Liver (tissue), 3 donors: ENCODE data around the gene NUP214.

Experiments
- CTCF ChIP-seq: fragments of 150-350 bp; IDR thresholded peaks from 2 replicates; pipeline ENCODE4 v1.5.1; 2017; ENCODE audit warnings: improper control_type of control experiment, low read depth, low read length; ENCODE audit not compliant: missing input control
- EGR1 ChIP-seq, 2 donors: IDR thresholded peaks; 2 replicates each; pipeline ENCODE4 v1.6.1; 2016 to 2018; ENCODE audit warnings: antibody characterized with exemption in 2 of 2, low read depth in 2 of 2
- MAX ChIP-seq: IDR thresholded peaks from 2 replicates; pipeline ENCODE4 v1.6.1; 2016; ENCODE audit warnings: antibody characterized with exemption
- donor health status: healthy.
- donor health status: healthy.

- TF ChIP-seq MAX (no peak), CTCF (no peak), EGR1 (IDR thresholded peaks at IDR 0.05; ENCODE audit: low read depth in 2 of 2) (no peak)
Observed at GRCh38 chr9:131101207-131101964, 24.0 kb upstream of the NUP214 start.
